ENCODE results near the gene ZNF787. TPM values are rescaled to one million over a fixed set of nuclear protein-coding genes. Genes with fewer than 3 reads are reported as not detected.

Gene ZNF787
- total RNA-seq, 1 experiment from 2014 or later = 132 TPM

- Histone ChIP-seq H3K27me3 (ENCODE audit: control insufficient read depth, insufficient read depth, low read length) (no peaks in the 10 kb centered on the region), H3K4me3 (ENCODE audit: low read depth in 2 of 2, low read length in 2 of 2) (no peak overlapping the region), H3K36me3 (ENCODE audit: control insufficient read depth, insufficient read depth, low read length) (peaks cover 7% of the 10 kb centered on the region; the same call in 1 of the 2 replicates), H3K27ac (ENCODE audit: low read length) (no peak overlapping the region), H3K9me3 (ENCODE audit: control insufficient read depth, insufficient read depth, low read depth, low read length) (no peaks in the 10 kb centered on the region), H3K4me1 (ENCODE audit: control insufficient read depth, insufficient read depth, low read length) (no peaks in the 10 kb centered on the region)
- in situ Hi-C loops (cut with HindIII; ENCODE audit: low pct_unique_long_range_greater_than_20kb, low sequenced_read_pairs) = no loop called here
- ChIA-PET POLR2A (no interaction called here), CTCF (interaction anchor here (0.6 kb wide), 1 partner anchor 95 kb away, joined by 6 read pairs; no protein-coding TSS in a partner anchor)
- ATAC-seq = no peak
- BruUV-seq (replicated peaks) = no TSS peak
- intact Hi-C loops (cut with micrococcal nuclease; ENCODE audit: unreplicated experiment) = no loop called here
- no peak for TF ChIP-seq CTCF (IDR thresholded peaks at IDR 0.05)
- DNase-seq (ENCODE audit: low read depth, low spot score) = no peak
Measured at GRCh38 chr19:56158170-56158757, 37.2 kb upstream of the ZNF787 start.

GRCh38 chr19:56156768-56157167 is 35.7 kb upstream of the ZNF787 start:
- Histone ChIP-seq H3K27ac (ENCODE audit: low read length) (no peak overlapping the region), H3K9me3 (ENCODE audit: control insufficient read depth, insufficient read depth, low read depth, low read length) (no peaks in the 10 kb centered on the region), H3K27me3 (ENCODE audit: control insufficient read depth, insufficient read depth, low read length) (no peaks in the 10 kb centered on the region), H3K4me1 (ENCODE audit: control insufficient read depth, insufficient read depth, low read length) (no peaks in the 10 kb centered on the region), H3K4me3 (ENCODE audit: low read depth in 2 of 2, low read length in 2 of 2) (no peak overlapping the region), H3K36me3 (ENCODE audit: control insufficient read depth, insufficient read depth, low read length) (peaks cover 7% of the 10 kb centered on the region; the same call in 1 of the 2 replicates)
- TF ChIP-seq POLR2AphosphoS5 (IDR thresholded peaks at IDR 0.05; ENCODE audit: low read depth, low read length) = no peak
- no peak for TF ChIP-seq SIN3A (IDR thresholded peaks at IDR 0.05; ENCODE audit: borderline replicate concordance, insufficient read depth, low read depth, low read length)
- TF ChIP-seq TCF7L2 (IDR thresholded peaks at IDR 0.05; ENCODE audit: low read depth, low read length) = no peak
- TF ChIP-seq CTCF (IDR thresholded peaks at IDR 0.05) = no peak
- TF ChIP-seq, protein P1, sequence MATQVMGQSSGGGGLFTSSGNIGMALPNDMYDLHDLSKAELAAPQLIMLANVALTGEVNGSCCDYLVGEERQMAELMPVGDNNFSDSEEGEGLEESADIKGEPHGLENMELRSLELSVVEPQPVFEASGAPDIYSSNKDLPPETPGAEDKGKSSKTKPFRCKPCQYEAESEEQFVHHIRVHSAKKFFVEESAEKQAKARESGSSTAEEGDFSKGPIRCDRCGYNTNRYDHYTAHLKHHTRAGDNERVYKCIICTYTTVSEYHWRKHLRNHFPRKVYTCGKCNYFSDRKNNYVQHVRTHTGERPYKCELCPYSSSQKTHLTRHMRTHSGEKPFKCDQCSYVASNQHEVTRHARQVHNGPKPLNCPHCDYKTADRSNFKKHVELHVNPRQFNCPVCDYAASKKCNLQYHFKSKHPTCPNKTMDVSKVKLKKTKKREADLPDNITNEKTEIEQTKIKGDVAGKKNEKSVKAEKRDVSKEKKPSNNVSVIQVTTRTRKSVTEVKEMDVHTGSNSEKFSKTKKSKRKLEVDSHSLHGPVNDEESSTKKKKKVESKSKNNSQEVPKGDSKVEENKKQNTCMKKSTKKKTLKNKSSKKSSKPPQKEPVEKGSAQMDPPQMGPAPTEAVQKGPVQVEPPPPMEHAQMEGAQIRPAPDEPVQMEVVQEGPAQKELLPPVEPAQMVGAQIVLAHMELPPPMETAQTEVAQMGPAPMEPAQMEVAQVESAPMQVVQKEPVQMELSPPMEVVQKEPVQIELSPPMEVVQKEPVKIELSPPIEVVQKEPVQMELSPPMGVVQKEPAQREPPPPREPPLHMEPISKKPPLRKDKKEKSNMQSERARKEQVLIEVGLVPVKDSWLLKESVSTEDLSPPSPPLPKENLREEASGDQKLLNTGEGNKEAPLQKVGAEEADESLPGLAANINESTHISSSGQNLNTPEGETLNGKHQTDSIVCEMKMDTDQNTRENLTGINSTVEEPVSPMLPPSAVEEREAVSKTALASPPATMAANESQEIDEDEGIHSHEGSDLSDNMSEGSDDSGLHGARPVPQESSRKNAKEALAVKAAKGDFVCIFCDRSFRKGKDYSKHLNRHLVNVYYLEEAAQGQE (IDR thresholded peaks at IDR 0.05; ENCODE audit: insufficient read depth in 1 of 2, low read depth in 2 of 2, low read length in 1 of 2) = no peak
- ChIA-PET POLR2A (no interaction called here), CTCF (no interaction called here)
- DNase-seq (ENCODE audit: low read depth, low spot score) = no peak
- intact Hi-C loops (cut with micrococcal nuclease; ENCODE audit: unreplicated experiment) = no loop called here
- in situ Hi-C loops (cut with HindIII; ENCODE audit: low pct_unique_long_range_greater_than_20kb, low sequenced_read_pairs) = no loop called here
- no peak for ATAC-seq
- BruUV-seq (replicated peaks) = no TSS peak

Data from Panc1 (cell line).